Astrocyte (in vitro differentiated cells and primary cell): ENCODE results near the gene GDF7. TPM values are rescaled to one million over a fixed set of nuclear protein-coding genes. Genes with fewer than 3 reads are reported as not detected.

Source experiments
- DNase-seq: peaks from one replicate; pipeline ENCODE4 v3.0.0-alpha.2; 2010; ENCODE audit warnings: low read depth
- FAIRE-seq: peaks from 2 replicates; lab custom pipeline; 2011; peaks lifted over from hg19 to GRCh38; lab: Jason Lieb, UNC
- H2AFZ ChIP-seq: 2 replicates; pipeline ENCODE4 v1.6.0; 2012; ENCODE audit warnings: low read depth, low read length, inconsistent platforms
- H3K27ac ChIP-seq: 2 replicates; pipeline ENCODE4 v1.5.1; 2011; ENCODE audit warnings: low read depth, low read length, inconsistent platforms
- H3K27me3 ChIP-seq: 2 replicates; pipeline ENCODE4 v1.6.0; 2011; ENCODE audit warnings: low read length, inconsistent platforms; ENCODE audit not compliant: insufficient read depth
- H3K36me3 ChIP-seq: 2 replicates; pipeline ENCODE4 v1.5.1; 2011; ENCODE audit warnings: low read length, inconsistent platforms; ENCODE audit not compliant: insufficient read depth
- H3K4me1 ChIP-seq: 2 replicates; pipeline ENCODE4 v1.5.1; 2011; ENCODE audit warnings: low read length, inconsistent platforms; ENCODE audit not compliant: insufficient read depth
- H3K4me2 ChIP-seq: 2 replicates; pipeline ENCODE4 v1.6.0; 2012; ENCODE audit warnings: low read length, inconsistent platforms
- H3K4me3 ChIP-seq: 2 replicates; pipeline ENCODE4 v1.5.1; 2011; ENCODE audit warnings: low read depth, mild to moderate bottlenecking, low read length, inconsistent platforms; ENCODE audit not compliant: insufficient read depth
- H3K79me2 ChIP-seq: 2 replicates; pipeline ENCODE4 v1.6.0; 2012; ENCODE audit warnings: mild to moderate bottlenecking, low read length, inconsistent platforms; ENCODE audit not compliant: insufficient read depth
- H3K9ac ChIP-seq: 2 replicates; pipeline ENCODE4 v1.6.0; 2012; ENCODE audit warnings: mild to moderate bottlenecking, low read length, inconsistent platforms
- H3K9me3 ChIP-seq: 2 replicates; pipeline ENCODE4 v1.5.1; 2012; ENCODE audit warnings: low read depth, mild to moderate bottlenecking, low read length, inconsistent platforms; ENCODE audit not compliant: insufficient read depth
- H4K20me1 ChIP-seq: 2 replicates; pipeline ENCODE4 v1.6.0; 2012; ENCODE audit warnings: low read length, inconsistent platforms; ENCODE audit not compliant: insufficient read depth
- H3K27ac Mint-ChIP-seq: one replicate; pipeline ENCODE4 v1.8.0; 2021; ENCODE audit warnings: mild to moderate bottlenecking, mixed read lengths; ENCODE audit not compliant: unreplicated experiment
- H3K27me3 Mint-ChIP-seq: one replicate; pipeline ENCODE4 v1.8.0; 2021; ENCODE audit warnings: low read depth, mixed read lengths; ENCODE audit not compliant: unreplicated experiment
- H3K36me3 Mint-ChIP-seq: one replicate; pipeline ENCODE4 v1.8.0; 2021; ENCODE audit warnings: low read depth, mixed read lengths; ENCODE audit not compliant: unreplicated experiment
- H3K4me1 Mint-ChIP-seq: one replicate; pipeline ENCODE4 v1.8.0; 2021; ENCODE audit warnings: low read depth, mixed read lengths; ENCODE audit not compliant: unreplicated experiment
- H3K4me3 Mint-ChIP-seq: one replicate; pipeline ENCODE4 v1.8.0; 2021; ENCODE audit warnings: mild to moderate bottlenecking, moderate library complexity, mixed read lengths; ENCODE audit not compliant: unreplicated experiment
- H3K9me3 Mint-ChIP-seq: one replicate; pipeline ENCODE4 v1.8.0; 2021; ENCODE audit warnings: mild to moderate bottlenecking, mixed read lengths; ENCODE audit not compliant: unreplicated experiment
- CTCF ChIP-seq: IDR thresholded peaks from 2 replicates; pipeline ENCODE4 v1.5.1; 2011; ENCODE audit warnings: low read depth, mild to moderate bottlenecking, inconsistent platforms, low read length, moderate library complexity; ENCODE audit not compliant: insufficient read depth
- EZH2 ChIP-seq: IDR thresholded peaks from 2 replicates; pipeline ENCODE4 v1.6.1; 2012; ENCODE audit warnings: mild to moderate bottlenecking, low read length, inconsistent platforms; ENCODE audit not compliant: insufficient read depth
- total RNA-seq: library from RNA; stranded (reverse); gene quantifications from 2 replicates; pipeline ENCODE4 v1.2.1, GENCODE V29; 2021

The GDF7 gene
- total RNA-seq, 1 donor from 2014 or later = 1.9 TPM

GRCh38 chr2:20668451-20668850, 1.5 kb downstream of the GDF7 start:
- no peak for DNase-seq
- Histone ChIP-seq H3K4me3 (no peak overlapping the region), H2AFZ (no peak overlapping the region), H3K27ac (no peak overlapping the region), H4K20me1 (peaks cover 16% of the 10 kb centered on the region), H3K9me3 (no peaks in the 10 kb centered on the region), H3K27me3 (peaks cover 92% of the 10 kb centered on the region), H3K36me3 (no peaks in the 10 kb centered on the region), H3K79me2 (no peaks in the 10 kb centered on the region), H3K4me2 (no peak overlapping the region), H3K9ac (no peak overlapping the region), H3K4me1 (peaks cover 6% of the 10 kb centered on the region)
- H3K4me3 Mint-ChIP-seq = peak overlapping the region; percentile 76
- TF ChIP-seq CTCF = no peak
- no peak for TF ChIP-seq EZH2
- peaks cover 2% of the 10 kb centered on the region for H3K4me1 Mint-ChIP-seq
- no peak for FAIRE-seq
- H3K27me3 Mint-ChIP-seq = peaks cover 72% of the 10 kb centered on the region
- peaks cover 6% of the 10 kb centered on the region for H3K9me3 Mint-ChIP-seq
- no peaks in the 10 kb centered on the region for H3K36me3 Mint-ChIP-seq
- H3K27ac Mint-ChIP-seq = no peak overlapping the region

DNA sequence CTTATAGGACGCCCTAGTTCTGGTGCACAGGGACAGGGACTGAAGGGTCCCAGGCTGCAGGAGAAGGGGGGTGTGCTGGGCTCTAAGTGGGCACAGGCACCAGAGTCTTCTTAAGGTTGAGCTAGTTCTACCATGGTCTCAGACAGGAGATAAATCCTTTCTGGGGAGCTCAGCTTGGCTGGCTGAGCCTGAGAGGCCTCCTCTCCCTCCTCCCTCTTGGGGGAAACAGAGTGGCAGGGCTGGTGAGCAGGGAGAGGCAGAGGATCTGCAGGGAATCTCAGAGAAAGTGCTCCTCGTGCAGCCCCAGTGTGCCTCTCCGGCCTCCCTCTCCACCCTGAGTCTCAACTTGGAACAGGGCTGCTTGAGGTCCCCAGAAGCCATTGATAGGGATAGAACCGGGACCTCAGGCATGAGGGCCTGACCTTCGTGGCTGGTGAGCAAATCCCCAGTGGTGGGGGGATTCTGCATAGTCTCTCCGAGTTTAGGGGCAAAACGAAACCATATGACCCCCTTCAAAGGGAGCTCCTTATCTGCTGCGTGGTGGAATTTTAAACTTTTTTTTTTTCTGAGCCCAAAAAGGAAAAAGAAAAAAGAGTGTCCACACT, 2.0 kb downstream of the GDF7 start:
- H3K36me3 Mint-ChIP-seq = no peaks in the 10 kb centered on the region
- peaks cover 6% of the 10 kb centered on the region for H3K9me3 Mint-ChIP-seq
- Histone ChIP-seq H3K27me3 (peaks cover 92% of the 10 kb centered on the region), H3K4me1 (peaks cover 6% of the 10 kb centered on the region), H2AFZ (no peak overlapping the region), H3K9me3 (no peaks in the 10 kb centered on the region), H3K27ac (no peak overlapping the region), H4K20me1 (peaks cover 16% of the 10 kb centered on the region), H3K9ac (no peak overlapping the region), H3K79me2 (no peaks in the 10 kb centered on the region), H3K36me3 (no peaks in the 10 kb centered on the region), H3K4me3 (no peak overlapping the region), H3K4me2 (peak overlapping the region; percentile 50)
- FAIRE-seq (no peak), DNase-seq (no peak)
- TF ChIP-seq EZH2 (no peak), CTCF (no peak)
- H3K4me1 Mint-ChIP-seq = peaks cover 2% of the 10 kb centered on the region
- H3K27ac Mint-ChIP-seq = no peak overlapping the region
- peaks cover 70% of the 10 kb centered on the region for H3K27me3 Mint-ChIP-seq
- H3K4me3 Mint-ChIP-seq = no peak overlapping the region

- H3K36me3 ChIP-seq = no peaks in the 10 kb centered on the region
- DNase-seq (no peak), FAIRE-seq (no peak)
- no peak overlapping the region for H3K4me3 Mint-ChIP-seq
- peaks cover 85% of the 10 kb centered on the region for H3K27me3 ChIP-seq
- H3K79me2 ChIP-seq = no peaks in the 10 kb centered on the region
- H2AFZ ChIP-seq = no peak overlapping the region
- peaks cover 8% of the 10 kb centered on the region for H3K4me1 ChIP-seq
- peaks cover 14% of the 10 kb centered on the region for H4K20me1 ChIP-seq
- no peak overlapping the region for H3K27ac Mint-ChIP-seq
- H3K27me3 Mint-ChIP-seq = peaks cover 62% of the 10 kb centered on the region
- no peaks in the 10 kb centered on the region for H3K36me3 Mint-ChIP-seq
- H3K4me3 ChIP-seq = no peak overlapping the region
- no peaks in the 10 kb centered on the region for H3K9me3 ChIP-seq
- H3K9me3 Mint-ChIP-seq = peaks cover 6% of the 10 kb centered on the region
- TF ChIP-seq CTCF (no peak), EZH2 (peak; percentile 99)
- no peak overlapping the region for H3K27ac ChIP-seq
- H3K4me1 Mint-ChIP-seq = peaks cover 2% of the 10 kb centered on the region
- H3K9ac ChIP-seq = no peak overlapping the region
- H3K4me2 ChIP-seq = peak overlapping the region; percentile 50
Observed at GRCh38 chr2:20669562-20670314, 2.8 kb downstream of the GDF7 start.
